ENCODE results near the gene PPARD. TPM values are rescaled to one million over a fixed set of nuclear protein-coding genes. Genes with fewer than 3 reads are reported as not detected.

PPARD gene
- total RNA-seq, 6 experiments from 2014 or later, result 39.0 to 46.4 (median 41.2) TPM

GRCh38 chr6:35454391-35455110 lies 112.2 kb downstream of the PPARD start:
- peak overlapping the region; percentile 15; the same call in 1 of the 2 replicates for H3K27ac Mint-ChIP-seq
- DNase-seq, result no peak

GRCh38 chr6:35457907-35458306 lies 115.5 kb downstream of the PPARD start:
- TF ChIP-seq CTCF (IDR thresholded peaks at IDR 0.05), result no peak
- 0 out of 2 replicates have a peak, but pooled peaks cover 14% of the 10 kb centered on the region for H3K36me3 Mint-ChIP-seq (ENCODE audit: low read depth)
- H3K9me3 Mint-ChIP-seq, result no peaks in the 10 kb centered on the region
- no peak overlapping the region for H3K4me3 Mint-ChIP-seq
- no peak overlapping the region for H3K27ac Mint-ChIP-seq
- DNase-seq, result no peak
- peaks cover 21% of the 10 kb centered on the region for H3K4me1 Mint-ChIP-seq (ENCODE audit: low read depth)
- peaks cover 3% of the 10 kb centered on the region; the same call in 1 of the 2 replicates for H3K27me3 Mint-ChIP-seq (ENCODE audit: insufficient read depth)

More at GRCh38 chr6:35454391-35455110, 112.2 kb downstream of the PPARD start:
- H3K36me3 Mint-ChIP-seq (ENCODE audit: low read depth), result 0 out of 2 replicates have a peak, but pooled peaks cover 11% of the 10 kb centered on the region
- H3K27me3 Mint-ChIP-seq (ENCODE audit: insufficient read depth), result peaks cover 5% of the 10 kb centered on the region; the same call in 1 of the 2 replicates
- H3K4me1 Mint-ChIP-seq (ENCODE audit: low read depth), result peaks cover 29% of the 10 kb centered on the region
- H3K9me3 Mint-ChIP-seq, result no peaks in the 10 kb centered on the region
- no peak for TF ChIP-seq CTCF (IDR thresholded peaks at IDR 0.05)
- peak overlapping the region; percentile 87 for H3K4me3 Mint-ChIP-seq

DNA sequence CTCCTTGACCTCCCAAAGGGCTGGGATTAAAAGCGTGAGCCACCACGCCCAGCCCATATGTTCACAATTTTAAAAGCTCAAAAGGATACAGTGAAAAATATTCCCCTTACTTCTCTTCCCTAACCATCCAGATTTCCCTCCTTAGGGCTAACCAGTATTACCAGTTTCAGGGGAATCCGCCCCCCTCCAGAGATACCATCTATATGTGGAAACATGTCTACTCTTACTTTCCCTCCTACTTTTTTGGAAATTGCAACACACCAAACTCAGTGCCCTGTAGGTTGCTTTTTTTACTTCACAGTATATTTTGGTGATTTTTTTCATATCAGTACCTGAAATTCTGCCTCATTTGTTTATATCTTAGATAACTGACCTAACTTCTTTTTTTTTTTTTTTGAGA lies 118.9 kb downstream of the PPARD start:
- Mint-ChIP-seq H3K27ac (no peak overlapping the region), H3K27me3 (ENCODE audit: insufficient read depth) (no peaks in the 10 kb centered on the region), H3K9me3 (no peaks in the 10 kb centered on the region), H3K4me3 (no peak overlapping the region), H3K36me3 (ENCODE audit: low read depth) (peaks cover 13% of the 10 kb centered on the region), H3K4me1 (ENCODE audit: low read depth) (no peaks in the 10 kb centered on the region)
- no peak for TF ChIP-seq CTCF (IDR thresholded peaks at IDR 0.05)
- DNase-seq, result no peak

DNA sequence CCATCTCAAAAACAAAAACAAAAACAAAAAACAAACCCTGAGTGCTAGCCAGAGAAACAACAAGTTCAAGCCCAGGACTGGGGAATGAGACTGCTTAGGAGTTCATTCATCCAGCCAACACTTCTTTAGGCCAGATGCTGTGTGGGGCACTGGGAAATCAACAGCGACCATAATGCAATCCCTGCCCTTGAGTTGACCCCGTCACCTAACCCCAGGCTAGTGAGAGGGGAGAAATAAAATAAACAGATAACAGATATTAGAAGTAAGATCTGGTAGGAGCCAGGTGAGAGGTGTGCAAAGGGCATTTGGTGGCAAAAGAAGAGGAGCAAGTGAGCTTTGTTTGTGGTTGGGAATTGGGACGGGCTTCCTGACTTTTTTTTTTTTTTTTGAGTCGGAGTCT lies 120.9 kb downstream of the PPARD start:
- Mint-ChIP-seq H3K4me1 (ENCODE audit: low read depth) (peaks cover 9% of the 10 kb centered on the region), H3K36me3 (ENCODE audit: low read depth) (peaks cover 14% of the 10 kb centered on the region), H3K27me3 (ENCODE audit: insufficient read depth) (peaks cover under 1% of the 10 kb centered on the region; the same call in 1 of the 2 replicates), H3K4me3 (no peak overlapping the region), H3K27ac (no peak overlapping the region), H3K9me3 (no peaks in the 10 kb centered on the region)
- no peak for TF ChIP-seq CTCF (IDR thresholded peaks at IDR 0.05)
- DNase-seq, result no peak

DNA sequence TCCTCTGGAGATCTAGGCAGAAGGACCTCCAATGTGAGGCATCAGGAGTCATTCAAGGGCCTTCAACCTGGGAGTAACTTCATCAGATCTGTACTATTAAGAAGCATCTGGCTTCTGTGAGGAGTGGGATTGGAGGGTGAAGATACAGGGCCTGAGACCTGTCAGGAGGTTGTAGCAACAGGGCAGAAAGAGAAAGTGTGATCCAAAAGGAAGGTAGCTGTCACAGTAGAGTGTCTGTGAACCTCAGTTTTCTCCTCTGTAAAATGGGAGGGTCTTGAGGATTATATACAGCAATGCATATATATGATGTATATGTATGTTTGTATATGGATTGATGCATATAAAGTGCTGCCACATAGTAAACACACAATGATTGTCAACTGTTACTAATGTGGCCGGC lies 123.3 kb downstream of the PPARD start:
- no peak overlapping the region for H3K4me3 Mint-ChIP-seq
- H3K27me3 Mint-ChIP-seq (ENCODE audit: insufficient read depth), result peaks cover 12% of the 10 kb centered on the region
- H3K4me1 Mint-ChIP-seq (ENCODE audit: low read depth), result peaks cover 21% of the 10 kb centered on the region
- peaks cover 7% of the 10 kb centered on the region for H3K9me3 Mint-ChIP-seq
- TF ChIP-seq CTCF (IDR thresholded peaks at IDR 0.05), result no peak
- no peak for DNase-seq
- no peak overlapping the region for H3K27ac Mint-ChIP-seq
- H3K36me3 Mint-ChIP-seq (ENCODE audit: low read depth), result peaks cover 28% of the 10 kb centered on the region

All from HFFc6 (cell line).